ENCODE results near the gene PTPRN2. TPM values are rescaled to one million over a fixed set of nuclear protein-coding genes. Genes with fewer than 3 reads are reported as not detected.

PTPRN2 gene
- total and polyA plus RNA-seq, 2 of the 8 experiments (the other 6 are each of a cell fraction or from before 2014, with no cell fraction given): 2.6 to 4.5 TPM

DNA sequence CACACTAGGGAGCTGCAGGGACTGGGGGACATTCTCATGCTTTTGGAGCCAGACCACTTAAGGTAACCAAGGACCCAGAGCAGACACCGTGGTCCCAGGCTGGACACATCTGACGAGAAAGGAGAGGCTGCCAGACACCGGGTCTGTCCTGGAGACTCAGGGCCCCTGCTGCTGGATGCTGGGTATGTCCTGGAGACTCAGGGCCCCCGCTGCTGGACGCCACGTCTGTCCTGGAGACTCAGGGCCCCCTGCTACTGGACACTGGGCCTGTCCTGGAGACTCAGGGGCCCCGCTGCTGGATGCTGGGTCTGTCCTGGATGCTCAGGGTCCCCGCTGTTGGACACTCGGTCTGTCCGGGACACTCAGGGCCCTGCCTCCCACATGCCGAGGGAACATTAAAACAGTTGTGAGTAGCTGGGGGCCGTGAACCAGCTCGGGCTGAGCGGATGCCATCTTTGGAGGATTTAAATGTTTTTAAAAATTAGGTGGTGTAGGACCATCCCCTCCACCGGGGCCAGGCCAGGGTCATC, 1001.1 kb downstream of the PTPRN2 start:
- H3K56ac ChIP-seq (replicated peaks; ENCODE audit: insufficient read length, low read depth, low read length): no peak overlapping the region
- no peak overlapping the region for H3K4me2 ChIP-seq (ENCODE audit: insufficient read depth in 1 of 2, low read depth in 2 of 2, low read length in 2 of 2)
- no peaks in the 10 kb centered on the region for H3K79me1 ChIP-seq (ENCODE audit: low read depth, low read length)
- peaks cover 0 to 4% (median 2%) of the 10 kb centered on the region in 4 experiments; a peak in 1 of 7 replicates for H3K4me1 ChIP-seq (replicated peaks in 1 of 4; ENCODE audit: control insufficient read depth in 3 of 4, insufficient read depth in 4 of 4, low read length in 3 of 4)
- no peaks in the 10 kb centered on the region for H3K79me2 ChIP-seq (ENCODE audit: control insufficient read depth in 1 of 2, insufficient read depth in 2 of 2, low read length in 2 of 2)
- H2BK15ac ChIP-seq (ENCODE audit: low read length): no peak overlapping the region
- H3K23me2 ChIP-seq (ENCODE audit: low read depth, low read length): no peaks in the 10 kb centered on the region
- no peak overlapping the region for H2BK12ac ChIP-seq (ENCODE audit: low read depth, low read length)
- no peak overlapping the region for H3K9ac ChIP-seq (replicated peaks in 1 of 4; ENCODE audit: extremely low read depth in 1 of 4, low read depth in 3 of 4, low read length in 3 of 4)
- POLR2A ChIA-PET (ENCODE audit: partially characterized antibody): no interaction called here
- no peak overlapping the region for H3K4ac ChIP-seq (replicated peaks; ENCODE audit: insufficient read length, low read depth, low read length)
- H3K27me3 ChIP-seq (replicated peaks in 1 of 4; ENCODE audit: control insufficient read depth in 3 of 4, extremely low read depth in 1 of 4, insufficient read depth in 3 of 4, low read length in 3 of 4): peaks cover 15 to 63% (median 51%) of the 10 kb centered on the region in 4 experiments
- CTCF ChIA-PET (ENCODE audit: partially characterized antibody): no interaction called here
- no peak overlapping the region for H3K14ac ChIP-seq (ENCODE audit: insufficient read length)
- H4K8ac ChIP-seq (ENCODE audit: extremely low read depth, insufficient read depth, low read length): no peak overlapping the region
- H4K91ac ChIP-seq (replicated peaks; ENCODE audit: insufficient read length, low read length): no peak overlapping the region
- H3K36me3 ChIP-seq (ENCODE audit: control insufficient read depth in 2 of 4, insufficient read depth in 4 of 4, low read length in 3 of 4): no peaks in the 10 kb centered on the region
- H3K9me3 ChIP-seq (ENCODE audit: insufficient read depth in 2 of 2, low read depth in 1 of 2, low read length in 1 of 2): no peaks in the 10 kb centered on the region
- FAIRE-seq: no peak
- H4K20me1 ChIP-seq (replicated peaks in 1 of 2; ENCODE audit: control insufficient read depth in 1 of 2, insufficient read depth in 2 of 2, low read length in 2 of 2): peaks cover 0 to 4% of the 10 kb centered on the region in 2 experiments
- 88% methylated on average over 15 of the region's 15 CpGs; no CpG with 5 or more reads in 1 of the 2 experiments for WGBS, 2 experiments (ENCODE audit: extremely low coverage in 1 of 2, insufficient coverage in 1 of 2, insufficient read length in 1 of 2, insufficient replicate concordance in 2 of 2, low coverage in 1 of 2, low lambda C conversion rate in 2 of 2, missing lambda C conversion rate in 1 of 2)
- H2AK5ac ChIP-seq (ENCODE audit: low read depth, low read length): no peak overlapping the region
- no peak overlapping the region for H2BK5ac ChIP-seq (ENCODE audit: low read depth, low read length)
- no peak for DNase-seq (ENCODE audit: low read depth in 1 of 2, low spot score in 2 of 2)
- no peak overlapping the region for H3K4me3 ChIP-seq (ENCODE audit: extremely low read depth in 1 of 4, insufficient read depth in 2 of 4, low read depth in 3 of 4, low read length in 4 of 4)
- no peak overlapping the region for H2BK20ac ChIP-seq (ENCODE audit: low read length)
- no peak overlapping the region for H4K5ac ChIP-seq (ENCODE audit: insufficient read length, low read depth, low read length)
- no peak overlapping the region for H3K27ac ChIP-seq (ENCODE audit: low read depth, low read length)
- no peak overlapping the region for H2AFZ ChIP-seq (ENCODE audit: low read length)
- no peak overlapping the region for H3K23ac ChIP-seq (ENCODE audit: insufficient read length)
- no peak overlapping the region for H2BK120ac ChIP-seq (replicated peaks; ENCODE audit: low read depth, low read length)
- no peak overlapping the region for H3K18ac ChIP-seq (ENCODE audit: extremely low read depth, low read length)
- TF ChIP-seq, protein P1, sequence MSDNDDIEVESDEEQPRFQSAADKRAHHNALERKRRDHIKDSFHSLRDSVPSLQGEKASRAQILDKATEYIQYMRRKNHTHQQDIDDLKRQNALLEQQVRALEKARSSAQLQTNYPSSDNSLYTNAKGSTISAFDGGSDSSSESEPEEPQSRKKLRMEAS (IDR thresholded peaks at IDR 0.05): no peak

All from H1 (cell line).